Measurements from ENCODE around the gene KLK10. TPM values are rescaled to one million over a fixed set of nuclear protein-coding genes. Genes with fewer than 3 reads are reported as not detected.

Gene KLK10
- total and polyA plus RNA-seq, 10 of the 15 experiments (the other 5 are each of a cell fraction or from before 2014, with no cell fraction given): not detected

DNA sequence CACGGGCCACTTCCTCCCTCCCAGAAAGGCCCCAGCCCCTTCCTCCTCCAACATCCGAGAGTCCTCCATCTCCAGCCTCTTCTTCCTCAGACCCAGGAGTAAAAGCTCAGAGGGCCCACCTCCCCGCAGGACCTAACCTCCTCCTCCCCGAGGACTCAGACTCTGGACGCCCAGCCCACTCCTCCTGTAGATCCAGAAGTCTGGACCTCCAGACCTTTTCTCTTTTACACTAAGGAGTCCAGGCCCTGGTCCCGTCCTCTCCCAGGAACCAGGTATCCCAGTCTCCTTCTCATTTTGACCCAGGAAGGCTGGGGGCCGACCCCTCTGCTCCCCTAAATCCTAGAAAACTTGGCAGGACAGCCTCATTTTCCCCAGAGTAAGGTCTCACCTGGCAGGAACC is 16.2 kb downstream of the KLK10 start:
- BruUV-seq (replicated peaks): no TSS peak
- RAD21 ChIA-PET (ENCODE audit: unreplicated experiment): no interaction called here
- ATAC-seq (no peak), FAIRE-seq (no peak), DNase-seq (ENCODE audit: low read depth, low spot score) (no peak)
- TF ChIP-seq SIX5 (IDR thresholded peaks at IDR 0.05; ENCODE audit: low read depth, low read length, severe bottlenecking) (no peak), KDM1A (IDR thresholded peaks at IDR 0.05; ENCODE audit: borderline replicate concordance) (no peak), TCF7 (IDR thresholded peaks at IDR 0.05; ENCODE audit: borderline replicate concordance) (no peak), NBN (IDR thresholded peaks at IDR 0.05) (no peak), ATF7 (IDR thresholded peaks at IDR 0.05; ENCODE audit: low read depth) (no peak), CBX3 (IDR thresholded peaks at IDR 0.05; ENCODE audit: borderline replicate concordance, low read depth) (no peak), POU2F2 (IDR thresholded peaks at IDR 0.05; ENCODE audit: borderline replicate concordance, low read depth, low read length) (no peak), JUND (IDR thresholded peaks at IDR 0.05; ENCODE audit: low read depth, low read length) (no peak), ZNF207 (IDR thresholded peaks at IDR 0.05; ENCODE audit: borderline replicate concordance) (no peak), LARP7 (IDR thresholded peaks at IDR 0.05) (no peak), NFYA (IDR thresholded peaks at IDR 0.05; ENCODE audit: borderline replicate concordance, low read depth, low read length) (no peak), NR2F1 (conservative IDR thresholded peaks at IDR 0.05) (no peak), HCFC1 (IDR thresholded peaks at IDR 0.05; ENCODE audit: low read length) (no peak), RBBP5 (conservative IDR thresholded peaks at IDR 0.05) (no peak), SP1 (IDR thresholded peaks at IDR 0.05; ENCODE audit: low read depth, low read length) (no peak), SUZ12 (IDR thresholded peaks at IDR 0.05; ENCODE audit: unreplicated experiment) (no peak)
- TF ChIP-seq, protein P1, sequence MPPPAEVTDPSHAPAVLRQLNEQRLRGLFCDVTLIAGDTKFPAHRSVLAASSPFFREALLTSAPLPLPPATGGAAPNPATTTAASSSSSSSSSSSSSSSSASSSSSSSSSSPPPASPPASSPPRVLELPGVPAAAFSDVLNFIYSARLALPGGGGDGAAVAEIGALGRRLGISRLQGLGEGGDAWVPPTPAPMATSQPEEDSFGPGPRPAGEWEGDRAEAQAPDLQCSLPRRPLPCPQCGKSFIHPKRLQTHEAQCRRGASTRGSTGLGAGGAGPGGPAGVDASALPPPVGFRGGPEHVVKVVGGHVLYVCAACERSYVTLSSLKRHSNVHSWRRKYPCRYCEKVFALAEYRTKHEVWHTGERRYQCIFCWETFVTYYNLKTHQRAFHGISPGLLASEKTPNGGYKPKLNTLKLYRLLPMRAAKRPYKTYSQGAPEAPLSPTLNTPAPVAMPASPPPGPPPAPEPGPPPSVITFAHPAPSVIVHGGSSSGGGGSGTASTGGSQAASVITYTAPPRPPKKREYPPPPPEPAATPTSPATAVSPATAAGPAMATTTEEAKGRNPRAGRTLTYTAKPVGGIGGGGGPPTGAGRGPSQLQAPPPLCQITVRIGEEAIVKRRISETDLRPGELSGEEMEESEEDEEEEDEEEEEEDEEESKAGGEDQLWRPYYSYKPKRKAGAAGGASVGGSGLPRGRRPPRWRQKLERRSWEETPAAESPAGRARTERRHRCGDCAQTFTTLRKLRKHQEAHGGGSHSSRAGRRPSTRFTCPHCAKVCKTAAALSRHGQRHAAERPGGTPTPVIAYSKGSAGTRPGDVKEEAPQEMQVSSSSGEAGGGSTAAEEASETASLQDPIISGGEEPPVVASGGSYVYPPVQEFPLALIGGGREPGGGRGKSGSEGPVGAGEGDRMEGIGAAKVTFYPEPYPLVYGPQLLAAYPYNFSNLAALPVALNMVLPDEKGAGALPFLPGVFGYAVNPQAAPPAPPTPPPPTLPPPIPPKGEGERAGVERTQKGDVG (CRISPR knock-in tag; IDR thresholded peaks at IDR 0.05): no peak
- TF ChIP-seq, protein P2, sequence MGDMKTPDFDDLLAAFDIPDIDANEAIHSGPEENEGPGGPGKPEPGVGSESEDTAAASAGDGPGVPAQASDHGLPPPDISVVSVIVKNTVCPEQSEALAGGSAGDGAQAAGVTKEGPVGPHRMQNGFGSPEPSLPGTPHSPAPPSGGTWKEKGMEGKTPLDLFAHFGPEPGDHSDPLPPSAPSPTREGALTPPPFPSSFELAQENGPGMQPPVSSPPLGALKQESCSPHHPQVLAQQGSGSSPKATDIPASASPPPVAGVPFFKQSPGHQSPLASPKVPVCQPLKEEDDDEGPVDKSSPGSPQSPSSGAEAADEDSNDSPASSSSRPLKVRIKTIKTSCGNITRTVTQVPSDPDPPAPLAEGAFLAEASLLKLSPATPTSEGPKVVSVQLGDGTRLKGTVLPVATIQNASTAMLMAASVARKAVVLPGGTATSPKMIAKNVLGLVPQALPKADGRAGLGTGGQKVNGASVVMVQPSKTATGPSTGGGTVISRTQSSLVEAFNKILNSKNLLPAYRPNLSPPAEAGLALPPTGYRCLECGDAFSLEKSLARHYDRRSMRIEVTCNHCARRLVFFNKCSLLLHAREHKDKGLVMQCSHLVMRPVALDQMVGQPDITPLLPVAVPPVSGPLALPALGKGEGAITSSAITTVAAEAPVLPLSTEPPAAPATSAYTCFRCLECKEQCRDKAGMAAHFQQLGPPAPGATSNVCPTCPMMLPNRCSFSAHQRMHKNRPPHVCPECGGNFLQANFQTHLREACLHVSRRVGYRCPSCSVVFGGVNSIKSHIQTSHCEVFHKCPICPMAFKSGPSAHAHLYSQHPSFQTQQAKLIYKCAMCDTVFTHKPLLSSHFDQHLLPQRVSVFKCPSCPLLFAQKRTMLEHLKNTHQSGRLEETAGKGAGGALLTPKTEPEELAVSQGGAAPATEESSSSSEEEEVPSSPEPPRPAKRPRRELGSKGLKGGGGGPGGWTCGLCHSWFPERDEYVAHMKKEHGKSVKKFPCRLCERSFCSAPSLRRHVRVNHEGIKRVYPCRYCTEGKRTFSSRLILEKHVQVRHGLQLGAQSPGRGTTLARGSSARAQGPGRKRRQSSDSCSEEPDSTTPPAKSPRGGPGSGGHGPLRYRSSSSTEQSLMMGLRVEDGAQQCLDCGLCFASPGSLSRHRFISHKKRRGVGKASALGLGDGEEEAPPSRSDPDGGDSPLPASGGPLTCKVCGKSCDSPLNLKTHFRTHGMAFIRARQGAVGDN (IDR thresholded peaks at IDR 0.05): no peak
- TF ChIP-seq, protein P3, sequence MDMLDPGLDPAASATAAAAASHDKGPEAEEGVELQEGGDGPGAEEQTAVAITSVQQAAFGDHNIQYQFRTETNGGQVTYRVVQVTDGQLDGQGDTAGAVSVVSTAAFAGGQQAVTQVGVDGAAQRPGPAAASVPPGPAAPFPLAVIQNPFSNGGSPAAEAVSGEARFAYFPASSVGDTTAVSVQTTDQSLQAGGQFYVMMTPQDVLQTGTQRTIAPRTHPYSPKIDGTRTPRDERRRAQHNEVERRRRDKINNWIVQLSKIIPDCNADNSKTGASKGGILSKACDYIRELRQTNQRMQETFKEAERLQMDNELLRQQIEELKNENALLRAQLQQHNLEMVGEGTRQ (IDR thresholded peaks at IDR 0.05; ENCODE audit: borderline replicate concordance, low read depth, low read length): no peak
- CTCF ChIA-PET: no interaction called here
- intact Hi-C loops (cut with micrococcal nuclease; ENCODE audit: unreplicated experiment) (no loop called here), in situ Hi-C loops (cut with MboI) (no loop called here)
- Histone ChIP-seq H3K79me2 (ENCODE audit: control insufficient read depth, insufficient read depth, low read length) (no peaks in the 10 kb centered on the region), H3K27ac (ENCODE audit: control insufficient read depth, insufficient read depth) (no peak overlapping the region), H3K4me3 (no peak overlapping the region), H2AFZ (ENCODE audit: control insufficient read depth, low read depth, low read length) (no peak overlapping the region), H3K4me1 (ENCODE audit: control insufficient read depth, insufficient read depth, low read length) (no peaks in the 10 kb centered on the region), H3K27me3 (replicated peaks in 1 of 2; ENCODE audit: control insufficient read depth in 2 of 2, insufficient read depth in 2 of 2, low read length in 1 of 2) (no peaks in the 10 kb centered on the region), H3K9me3 (replicated peaks; ENCODE audit: control insufficient read depth, insufficient read depth, low read length) (no peaks in the 10 kb centered on the region), H3K9ac (ENCODE audit: control insufficient read depth, insufficient read depth, low read length) (no peak overlapping the region), H3K4me2 (ENCODE audit: control insufficient read depth, insufficient read depth) (no peak overlapping the region), H3K36me3 (ENCODE audit: control insufficient read depth in 2 of 2, insufficient read depth in 2 of 2, low read length in 1 of 2) (no peaks in the 10 kb centered on the region), H4K20me1 (ENCODE audit: control insufficient read depth, insufficient read depth) (no peaks in the 10 kb centered on the region)
- WGBS (ENCODE audit: insufficient coverage, insufficient replicate concordance, low lambda C conversion rate, missing lambda C conversion rate): 32% methylated on average over 7 of the region's 7 CpGs
- SMC1A ChIA-PET (ENCODE audit: uncharacterized antibody, unreplicated experiment): no interaction called here
- POLR2A ChIA-PET: no interaction called here

All from GM12878 (cell line).